ENCODE data around the gene WAS. TPM values are rescaled to one million over a fixed set of nuclear protein-coding genes. Genes with fewer than 3 reads are reported as not detected.

WAS gene
- total and polyA plus RNA-seq, 2 experiments from 2014 or later, result 0.73 TPM; not detected in 1

- Histone ChIP-seq H3K27ac (no peak overlapping the region), H3K4me3 (no peak overlapping the region), H2AFZ (no peak overlapping the region), H3K9me3 (ENCODE audit: low read depth) (no peaks in the 10 kb centered on the region), H3K4me2 (no peak overlapping the region), H3K9me2 (replicated peaks; ENCODE audit: insufficient read depth) (no peaks in the 10 kb centered on the region), H4K20me1 (ENCODE audit: insufficient read depth, poor library complexity, severe bottlenecking) (no peaks in the 10 kb centered on the region), H3K27me3 (no peaks in the 10 kb centered on the region), H3K4me1 (ENCODE audit: insufficient read depth) (no peaks in the 10 kb centered on the region), H3K36me3 (replicated peaks; ENCODE audit: insufficient read depth, low read depth) (no peaks in the 10 kb centered on the region), H3K79me2 (no peaks in the 10 kb centered on the region)
- WGBS (ENCODE audit: low lambda C conversion rate, missing lambda C conversion rate), result 61% methylated on average over 4 of the region's 4 CpGs
- DNase-seq (ENCODE audit: low spot score), result no peak
- TF ChIP-seq EZH2 (IDR thresholded peaks at IDR 0.05; ENCODE audit: borderline replicate concordance), result no peak
Measured at GRCh38 chrX:48703642-48704481, 20.3 kb downstream of the WAS start.

DNA sequence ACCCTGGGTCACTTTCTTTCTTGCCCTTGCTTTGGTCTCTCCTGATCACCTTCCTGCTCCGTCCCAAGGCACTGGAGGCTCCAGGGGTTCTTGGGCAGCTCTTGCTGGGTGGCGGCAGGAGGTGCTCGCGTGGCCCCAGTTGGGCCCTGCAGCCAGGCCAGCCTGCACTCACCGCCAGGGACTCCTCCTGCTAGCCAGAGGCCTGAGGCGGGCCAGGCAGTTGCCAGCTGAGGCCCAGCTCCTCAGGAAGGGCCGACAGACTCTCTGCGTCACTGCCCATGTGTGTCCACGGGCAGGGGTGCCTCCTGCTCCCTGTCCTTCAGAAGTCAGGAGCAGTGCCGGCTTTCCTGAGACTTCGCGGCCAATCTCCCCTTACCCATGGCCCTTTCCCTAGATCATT, 22.3 kb downstream of the WAS start:
- Histone ChIP-seq H2AFZ (no peak overlapping the region), H3K4me1 (ENCODE audit: insufficient read depth) (no peaks in the 10 kb centered on the region), H3K4me3 (no peak overlapping the region), H3K36me3 (replicated peaks; ENCODE audit: insufficient read depth, low read depth) (no peaks in the 10 kb centered on the region), H4K20me1 (ENCODE audit: insufficient read depth, poor library complexity, severe bottlenecking) (no peaks in the 10 kb centered on the region), H3K27me3 (no peaks in the 10 kb centered on the region), H3K9me3 (ENCODE audit: low read depth) (no peaks in the 10 kb centered on the region), H3K27ac (no peak overlapping the region), H3K79me2 (no peaks in the 10 kb centered on the region), H3K4me2 (no peak overlapping the region), H3K9me2 (replicated peaks; ENCODE audit: insufficient read depth) (no peaks in the 10 kb centered on the region)
- TF ChIP-seq, protein P1, sequence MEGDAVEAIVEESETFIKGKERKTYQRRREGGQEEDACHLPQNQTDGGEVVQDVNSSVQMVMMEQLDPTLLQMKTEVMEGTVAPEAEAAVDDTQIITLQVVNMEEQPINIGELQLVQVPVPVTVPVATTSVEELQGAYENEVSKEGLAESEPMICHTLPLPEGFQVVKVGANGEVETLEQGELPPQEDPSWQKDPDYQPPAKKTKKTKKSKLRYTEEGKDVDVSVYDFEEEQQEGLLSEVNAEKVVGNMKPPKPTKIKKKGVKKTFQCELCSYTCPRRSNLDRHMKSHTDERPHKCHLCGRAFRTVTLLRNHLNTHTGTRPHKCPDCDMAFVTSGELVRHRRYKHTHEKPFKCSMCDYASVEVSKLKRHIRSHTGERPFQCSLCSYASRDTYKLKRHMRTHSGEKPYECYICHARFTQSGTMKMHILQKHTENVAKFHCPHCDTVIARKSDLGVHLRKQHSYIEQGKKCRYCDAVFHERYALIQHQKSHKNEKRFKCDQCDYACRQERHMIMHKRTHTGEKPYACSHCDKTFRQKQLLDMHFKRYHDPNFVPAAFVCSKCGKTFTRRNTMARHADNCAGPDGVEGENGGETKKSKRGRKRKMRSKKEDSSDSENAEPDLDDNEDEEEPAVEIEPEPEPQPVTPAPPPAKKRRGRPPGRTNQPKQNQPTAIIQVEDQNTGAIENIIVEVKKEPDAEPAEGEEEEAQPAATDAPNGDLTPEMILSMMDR (IDR thresholded peaks at IDR 0.05; ENCODE audit: poor library complexity), result no peak
- TF ChIP-seq EZH2phosphoT487 (IDR thresholded peaks at IDR 0.05; ENCODE audit: low read depth, severe bottlenecking, unreplicated experiment) (no peak), EZH2 (IDR thresholded peaks at IDR 0.05; ENCODE audit: borderline replicate concordance) (no peak)
- WGBS (ENCODE audit: low lambda C conversion rate, missing lambda C conversion rate), result 83% methylated on average over 12 of the region's 12 CpGs
- DNase-seq (ENCODE audit: low spot score), result no peak

DNA sequence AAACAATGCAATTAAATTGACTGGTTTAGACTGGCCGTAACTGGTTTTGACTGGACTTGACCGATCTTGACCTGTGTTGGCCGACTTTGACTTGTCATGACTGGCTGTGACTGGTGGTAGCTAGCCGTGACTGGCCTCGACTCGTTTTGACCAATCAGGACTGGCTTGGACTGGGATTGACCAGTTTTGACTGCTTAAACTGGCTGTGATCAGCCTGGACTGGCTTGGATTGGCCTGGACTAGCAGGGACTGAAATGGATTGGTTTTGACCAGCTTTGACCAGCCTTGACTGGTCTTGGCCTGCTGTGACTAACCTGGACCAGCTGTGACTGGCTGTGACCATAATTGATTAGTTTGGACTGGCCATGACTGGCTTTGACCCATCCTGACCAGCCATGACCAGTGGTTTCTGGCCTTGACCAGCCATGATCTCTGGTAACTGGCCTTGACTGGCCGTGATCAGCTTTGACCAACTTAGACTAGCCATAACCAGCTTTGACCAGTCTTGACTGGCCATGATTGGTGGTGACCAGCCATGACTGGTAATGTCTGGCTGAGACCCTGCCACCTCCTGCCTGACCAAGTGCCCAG, 26.0 kb downstream of the WAS start:
- Histone ChIP-seq H3K27ac (no peak overlapping the region), H3K4me2 (no peak overlapping the region), H3K36me3 (replicated peaks; ENCODE audit: insufficient read depth, low read depth) (no peaks in the 10 kb centered on the region), H3K27me3 (no peaks in the 10 kb centered on the region), H3K79me2 (no peaks in the 10 kb centered on the region), H2AFZ (no peak overlapping the region), H3K9me3 (ENCODE audit: low read depth) (no peaks in the 10 kb centered on the region), H4K20me1 (ENCODE audit: insufficient read depth, poor library complexity, severe bottlenecking) (no peaks in the 10 kb centered on the region), H3K4me3 (no peak overlapping the region), H3K9me2 (replicated peaks; ENCODE audit: insufficient read depth) (no peaks in the 10 kb centered on the region), H3K4me1 (ENCODE audit: insufficient read depth) (peaks cover 10% of the 10 kb centered on the region)
- TF ChIP-seq EZH2 (IDR thresholded peaks at IDR 0.05; ENCODE audit: borderline replicate concordance), result no peak
- TF ChIP-seq EZH2phosphoT487 (IDR thresholded peaks at IDR 0.05; ENCODE audit: low read depth, severe bottlenecking, unreplicated experiment), result no peak
- TF ChIP-seq, protein P1 (IDR thresholded peaks at IDR 0.05; ENCODE audit: poor library complexity), result no peak
- 86% methylated on average over 7 of the region's 7 CpGs for WGBS (ENCODE audit: low lambda C conversion rate, missing lambda C conversion rate)
- DNase-seq (ENCODE audit: low spot score), result no peak
